ENCODE results near the gene DGKE.
A peak's percentile ranks its signal among the peaks of the same experiment; 100 is the strongest.

Gene DGKE

GRCh38 chr17:56892333-56892732, 58.4 kb downstream of the DGKE start:
- no peak for DNase-seq

- no peak for DNase-seq
Measured at GRCh38 chr17:56893503-56893902, 59.6 kb downstream of the DGKE start.

DNA sequence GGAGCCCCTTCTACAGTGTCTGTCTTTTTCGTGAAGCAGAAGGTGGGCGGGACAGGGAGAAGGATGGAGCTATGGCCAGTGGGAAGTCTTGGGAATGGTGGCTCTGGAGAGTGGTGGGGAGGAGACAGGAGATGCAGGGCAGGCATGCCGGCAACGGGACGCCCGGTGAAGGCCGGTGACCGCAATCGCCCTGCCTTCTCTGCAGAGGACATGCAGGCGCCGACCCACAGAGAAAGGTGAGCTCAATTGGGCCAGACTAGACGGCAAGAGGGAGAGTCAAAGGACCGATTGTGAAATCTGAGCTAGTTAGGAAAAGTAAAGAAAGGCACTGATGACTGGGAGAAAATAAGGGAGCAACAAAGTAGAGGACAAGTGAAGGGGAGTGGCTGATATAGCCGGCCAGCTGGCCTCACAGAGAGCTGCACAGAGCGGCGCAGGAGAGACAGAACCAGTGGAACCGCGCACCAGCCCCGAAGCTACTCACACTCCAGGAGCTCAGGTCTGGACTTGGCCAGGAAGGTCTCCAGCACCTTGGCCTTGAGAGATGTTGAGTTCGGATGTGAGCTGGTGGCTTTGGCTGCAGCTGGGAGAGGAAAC, 61.0 kb downstream of the DGKE start:
- no peak for DNase-seq

DNA sequence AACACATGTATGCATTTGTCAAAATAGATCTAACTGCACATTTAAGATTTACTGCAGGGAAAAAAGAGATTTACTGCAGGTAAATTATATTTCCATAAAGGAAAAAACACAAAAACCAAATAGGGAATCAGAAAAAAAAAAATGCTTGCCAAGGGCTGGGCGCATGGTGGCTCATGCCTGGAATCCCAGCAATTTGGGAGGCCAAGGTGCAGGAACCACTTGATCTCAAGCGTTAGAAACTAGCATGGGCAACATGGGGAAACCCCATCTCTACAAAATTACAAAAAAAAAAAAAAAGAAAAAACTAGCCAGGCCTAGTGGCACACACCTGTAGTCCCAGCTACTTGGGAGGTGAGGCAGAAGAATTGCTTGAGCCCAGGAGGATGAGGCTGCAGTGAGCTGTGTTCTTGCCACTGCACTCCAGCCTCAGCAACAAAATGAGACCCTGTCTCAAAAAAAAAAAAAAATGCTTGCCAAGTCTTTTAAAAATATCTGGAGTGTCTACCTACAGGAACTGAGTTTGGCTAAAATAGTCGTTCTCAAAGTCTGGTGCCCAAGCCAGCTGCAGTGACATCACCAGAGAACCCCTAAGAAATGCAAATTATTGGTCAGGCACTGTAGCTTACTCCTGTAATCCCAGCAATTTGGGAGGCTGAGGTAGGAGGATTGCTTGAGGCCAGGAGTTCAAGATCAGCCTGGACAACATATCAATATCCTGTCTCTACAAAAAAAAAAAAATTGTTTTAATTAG, 62.4 kb downstream of the DGKE start:
- DNase-seq, result no peak

DNA sequence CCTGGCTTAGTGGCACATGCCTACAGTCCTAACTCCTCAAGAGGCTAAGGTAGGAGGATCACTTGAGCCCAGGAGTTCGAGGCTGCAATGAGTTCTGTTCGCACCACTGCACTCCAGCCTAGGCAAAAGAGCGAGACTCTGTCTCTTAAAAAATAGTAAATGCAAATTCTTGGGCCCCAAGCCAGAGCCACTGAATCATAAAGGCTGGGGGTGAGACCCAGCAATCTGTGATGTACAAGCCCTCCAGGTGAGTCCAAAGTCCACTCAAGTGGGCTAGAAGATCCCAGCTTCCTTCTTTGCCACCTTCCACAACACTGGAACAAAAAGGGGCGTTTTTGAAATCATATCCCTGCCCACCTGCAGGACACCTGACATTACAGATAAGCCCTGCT, 63.0 kb downstream of the DGKE start:
- no peak for DNase-seq

DNA sequence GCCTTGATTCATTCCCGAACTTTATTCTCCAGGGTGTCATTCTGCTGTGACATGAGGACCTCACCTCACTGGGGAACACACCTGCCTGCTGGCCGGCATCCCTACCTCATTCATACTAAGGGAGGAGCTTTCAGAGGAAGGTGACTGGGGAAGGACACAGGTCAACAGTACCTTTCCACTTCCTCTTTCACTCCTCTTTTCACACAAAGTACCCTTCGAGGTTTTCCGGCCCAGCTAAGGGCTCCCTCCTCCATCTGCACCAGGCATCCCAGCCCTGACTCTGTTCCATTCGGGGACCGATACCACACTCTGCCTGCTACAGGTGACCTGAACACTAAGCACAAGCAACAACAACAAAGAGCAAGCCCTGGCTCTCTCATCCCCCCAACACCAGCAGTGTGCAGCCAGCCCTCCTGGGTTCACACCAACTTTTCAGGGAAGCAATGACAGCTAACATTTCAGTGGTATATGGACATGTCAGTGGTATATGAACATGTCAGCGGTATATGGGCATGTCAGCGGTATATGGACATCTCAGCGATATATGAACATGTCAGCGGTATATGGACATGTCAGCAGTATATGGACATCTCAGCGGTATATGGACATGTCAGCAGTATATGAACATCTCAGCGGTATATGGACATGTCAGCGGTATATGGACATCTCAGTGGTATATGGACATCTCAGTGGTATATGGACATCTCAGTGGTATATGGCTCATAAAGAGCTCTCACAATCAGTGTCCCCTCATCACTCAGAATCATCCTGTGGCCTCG, 63.9 kb downstream of the DGKE start:
- DNase-seq, result no peak

DNA sequence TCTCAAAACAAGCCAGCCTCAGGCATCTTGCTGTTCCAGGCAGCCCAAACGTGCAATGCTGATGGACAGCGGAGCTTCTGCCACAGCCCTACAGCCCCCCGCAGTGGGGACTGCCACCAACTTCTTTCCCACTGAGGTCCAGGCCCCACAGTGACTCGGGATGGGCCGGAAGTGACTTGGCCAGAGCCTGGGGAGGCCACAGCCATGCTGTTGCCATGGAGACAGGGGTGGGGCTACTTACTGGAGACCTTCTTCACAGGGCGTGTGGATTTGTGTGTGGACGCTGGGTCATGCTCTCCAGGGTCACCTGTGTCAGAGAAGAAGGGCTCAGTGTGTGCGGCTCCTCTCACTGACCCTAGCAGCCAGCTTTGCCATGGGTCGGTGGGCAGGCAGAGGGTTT, 64.9 kb downstream of the DGKE start:
- DNase-seq, result no peak

GRCh38 chr17:56899403-56899802, 65.5 kb downstream of the DGKE start:
- DNase-seq, result no peak

DNA sequence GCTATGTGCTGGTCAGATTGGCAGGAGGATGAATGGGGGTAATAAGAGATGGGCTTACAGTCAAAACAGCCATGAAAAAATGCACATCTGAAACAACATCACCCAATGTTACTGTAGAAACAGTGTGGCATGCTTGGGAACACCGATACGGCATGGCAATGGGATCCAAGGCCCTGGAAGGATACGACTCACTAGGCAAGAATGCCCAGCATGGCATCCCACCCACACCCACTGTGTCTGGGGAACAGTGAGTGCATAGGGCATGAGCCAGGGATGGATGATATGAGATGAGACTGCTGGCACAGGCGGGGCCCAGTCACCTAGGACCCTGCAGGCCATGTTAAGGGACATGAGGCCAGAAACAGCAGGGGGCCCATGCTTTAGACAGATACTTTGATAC, 68.4 kb downstream of the DGKE start:
- no peak for DNase-seq

GRCh38 chr17:56903560-56903959, 69.6 kb downstream of the DGKE start:
- DNase-seq, result no peak

DNA sequence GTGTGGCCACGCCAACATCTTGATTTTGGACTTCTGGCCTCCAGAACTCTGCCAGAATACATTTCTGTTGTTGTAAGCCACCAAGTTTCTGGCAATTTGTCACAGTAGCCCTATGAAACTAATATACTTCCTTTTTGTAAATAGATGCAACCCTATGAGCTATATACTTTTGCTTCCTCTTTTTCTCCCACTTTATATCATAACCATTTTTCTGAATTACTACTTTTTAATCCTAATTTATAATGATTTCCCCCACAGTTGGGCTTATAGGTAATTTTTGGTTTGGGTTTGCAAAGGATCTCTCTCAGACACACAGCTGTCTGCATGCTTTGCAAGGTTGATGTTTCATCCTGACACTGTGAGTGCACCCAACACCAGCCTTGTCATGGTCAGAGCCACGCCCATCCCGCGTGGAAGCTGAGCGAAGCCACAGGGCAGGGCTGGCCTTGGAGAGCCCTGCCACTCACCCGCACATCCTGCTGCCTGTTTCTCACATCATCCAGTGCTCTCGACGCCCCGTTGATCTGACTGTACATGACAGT, 74.1 kb downstream of the DGKE start:
- no peak for DNase-seq

DNA sequence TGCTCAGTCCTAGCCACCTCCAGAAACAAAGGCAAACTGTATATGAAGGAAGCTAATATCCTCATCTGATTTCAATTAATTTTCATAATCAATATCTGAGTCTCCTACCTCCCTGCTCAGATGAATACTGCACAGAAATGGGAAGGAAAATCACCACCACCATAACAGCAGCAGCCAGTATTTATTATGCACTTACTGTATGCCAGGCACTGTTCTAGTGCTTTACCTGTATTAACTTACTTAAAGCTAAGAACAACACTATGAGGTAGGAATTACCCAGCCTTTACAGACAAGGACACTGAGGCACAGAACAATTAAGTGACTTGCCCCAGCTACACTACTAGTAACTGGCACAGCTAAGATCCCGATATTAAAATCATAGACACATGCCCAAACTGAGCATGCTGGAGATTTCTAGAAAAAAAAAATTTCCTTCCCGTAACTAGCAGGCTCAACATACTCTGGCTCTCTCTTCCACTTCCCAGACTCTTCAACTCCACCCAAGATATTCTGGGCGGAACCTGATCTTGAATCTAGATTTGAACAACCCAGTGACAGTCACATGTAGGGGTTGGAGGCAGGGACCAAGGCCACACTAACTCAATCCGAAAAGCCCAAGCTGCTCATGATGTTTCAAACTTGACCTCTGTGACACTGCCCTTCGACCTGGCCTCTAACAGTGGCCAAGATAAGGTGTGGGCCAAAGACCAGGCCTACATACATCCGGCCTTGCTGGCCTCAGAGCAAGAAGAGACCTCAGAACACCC, 76.0 kb downstream of the DGKE start:
- no peak for DNase-seq

DNA sequence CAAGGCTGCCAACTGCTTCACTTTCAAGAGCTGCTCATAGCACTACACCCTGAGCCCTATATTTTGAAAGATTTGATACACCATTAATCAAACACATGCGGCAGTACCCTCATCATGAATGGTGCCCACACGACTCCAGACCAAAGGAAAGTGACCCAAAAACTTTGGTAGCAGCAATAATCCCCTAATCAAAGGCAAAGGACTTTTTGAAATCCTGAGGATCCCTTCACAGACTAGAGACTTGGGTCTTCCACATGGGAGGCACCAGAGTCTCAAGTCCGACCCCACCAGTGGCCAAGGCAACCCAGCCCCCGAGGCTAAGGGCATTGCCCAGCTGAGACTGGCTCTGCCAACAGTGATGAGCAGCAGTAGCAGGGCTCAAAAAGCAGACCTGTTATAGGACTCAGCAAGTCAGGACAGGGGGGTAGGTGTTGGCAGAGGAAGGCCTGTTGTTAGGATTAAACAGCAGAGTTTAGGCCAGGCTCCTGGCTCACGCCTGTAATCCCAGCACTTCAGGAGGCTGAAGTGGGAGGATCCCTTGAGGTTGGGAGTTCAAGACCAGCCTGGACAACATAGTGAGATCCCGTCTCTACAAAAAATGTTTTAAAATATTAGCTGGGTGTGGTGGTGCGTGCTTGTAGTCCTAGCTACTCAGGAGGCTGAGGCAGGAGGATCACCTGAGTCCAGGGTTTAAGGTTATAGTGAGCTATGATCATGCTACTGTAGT, 76.7 kb downstream of the DGKE start:
- DNase-seq, result no peak

- DNase-seq, result no peak
Measured at GRCh38 chr17:56912105-56912999, 78.4 kb downstream of the DGKE start.

DNA sequence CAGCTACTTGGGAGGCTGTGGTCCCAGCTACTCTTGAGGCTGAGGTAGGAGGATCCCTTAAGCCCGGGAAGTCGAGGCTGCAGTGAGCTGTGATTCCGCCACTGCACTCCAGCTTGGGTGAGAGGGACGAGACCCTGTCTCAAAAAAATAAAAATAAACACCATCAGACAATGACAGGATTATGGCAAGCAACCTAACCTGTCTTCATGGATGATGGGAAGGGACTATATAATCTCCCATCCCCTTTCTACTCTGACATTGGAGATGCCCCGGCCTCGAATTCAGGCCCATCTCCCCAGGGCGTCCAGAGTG, 79.0 kb downstream of the DGKE start:
- no peak for DNase-seq

DNA sequence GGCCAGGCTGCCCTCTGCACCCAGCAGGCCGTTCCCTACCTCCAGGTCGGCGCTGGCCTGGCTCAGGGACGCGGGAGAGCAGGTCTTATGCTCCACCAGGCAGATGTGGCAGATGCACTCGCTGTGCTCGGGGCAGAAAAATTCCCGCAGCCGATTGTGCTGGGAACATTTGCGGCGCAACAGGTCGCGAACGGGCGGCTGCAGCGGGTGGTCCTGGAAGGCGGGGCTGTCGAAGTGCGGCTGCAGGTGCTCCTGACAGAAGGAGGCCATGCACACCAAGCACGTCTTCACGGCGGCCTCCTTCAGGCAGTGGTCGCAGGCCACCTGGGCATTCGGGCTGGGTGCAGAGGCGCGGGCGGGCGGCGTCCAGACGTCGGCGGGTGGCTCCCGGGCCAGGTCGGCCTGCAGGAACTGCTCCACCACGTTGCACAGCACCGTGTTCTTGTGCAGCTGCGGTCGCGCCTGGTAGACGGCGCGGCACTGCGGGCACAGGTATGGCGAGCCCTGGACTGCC, 79.5 kb downstream of the DGKE start:
- no peak for DNase-seq

GRCh38 chr17:56913867-56914580, 80.1 kb downstream of the DGKE start, which contains the start of gene TRIM25:
TRIM25 (minus strand) TSS chr17:56914049; CDS start chr17:56913988, 61 bp downstream.
- peak; percentile 84 for DNase-seq

GRCh38 chr17:56914581-56915273, 80.8 kb downstream of the DGKE start:
- DNase-seq, result no peak

GRCh38 chr17:56917559-56918296, 83.8 kb downstream of the DGKE start:
- no peak for DNase-seq
